ENCODE data around the gene KIAA0513. TPM values are rescaled to one million over a fixed set of nuclear protein-coding genes. Genes with fewer than 3 reads are reported as not detected.

The KIAA0513 gene
- polyA plus RNA-seq, 4 donors, result 3.6 to 6.6 (median 5.2) TPM

DNA sequence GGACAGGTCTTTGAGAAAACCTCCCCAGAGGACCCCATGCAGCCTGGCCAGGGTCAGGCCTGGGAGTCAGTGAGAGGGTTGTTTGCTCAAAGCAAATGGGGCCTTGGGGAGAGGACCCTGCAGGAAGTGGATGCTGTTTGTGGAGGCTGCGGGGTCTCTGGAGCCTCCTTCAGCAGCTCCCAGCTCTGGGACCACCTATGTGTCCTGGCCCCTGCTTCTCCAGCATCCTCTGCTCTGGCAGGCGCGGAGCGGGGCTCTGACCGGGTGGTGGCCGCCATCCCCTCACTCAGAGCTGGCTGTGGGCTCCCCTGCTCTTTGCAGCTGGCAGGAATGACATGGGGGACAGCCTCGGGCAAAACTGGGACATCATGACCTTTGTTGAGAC lies 114.5 kb downstream of the KIAA0513 start:
- DNase-seq (ENCODE audit: low read depth in 4 of 4, low spot score in 3 of 4), result no peak

DNA sequence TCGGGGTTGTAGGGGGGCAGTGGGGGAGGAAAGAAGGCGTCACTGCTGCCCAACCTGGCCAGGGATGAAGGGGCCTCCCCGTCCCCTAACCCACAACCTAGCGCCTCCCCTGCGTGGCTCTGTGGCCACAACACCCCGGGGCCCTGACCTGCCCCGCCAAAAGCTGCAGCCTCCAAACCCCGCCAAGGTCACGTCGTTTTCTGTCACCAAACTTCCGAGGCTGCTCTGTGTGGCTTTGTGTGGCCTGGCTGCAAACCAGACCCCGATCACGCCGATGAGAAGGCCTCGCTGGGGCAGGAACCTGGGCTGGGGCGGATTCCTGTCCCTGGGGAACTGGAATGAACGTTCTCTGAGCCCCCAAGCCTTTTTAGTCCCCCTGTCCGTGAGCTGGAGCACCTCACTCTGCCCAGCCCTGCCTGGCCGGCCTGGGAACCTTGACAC lies 115.2 kb downstream of the KIAA0513 start:
- no peak for DNase-seq (ENCODE audit: low read depth in 4 of 4, low spot score in 3 of 4)

Other genes with a start within 250 kb of the KIAA0513 start
- 1 to 10 TPM; 6.8 to 9.9 (median 8.9) TPM for gene CRISPLD2, start 207.8 kb upstream of the KIAA0513 start, polyA plus RNA-seq (ENCODE audit: insufficient read length in 4 of 4)
- 10 to 100 TPM; 48.9 to 60.2 (median 57.7) TPM for gene ZDHHC7, start 16.3 kb upstream of the KIAA0513 start, polyA plus RNA-seq (ENCODE audit: insufficient read length in 4 of 4)
- under 1 TPM in 3 of 4 donors, not detected in 1; 0.16 to 0.29 (median 0.18) TPM for gene CIBAR2, start 84.7 kb downstream of the KIAA0513 start, polyA plus RNA-seq (ENCODE audit: insufficient read length in 4 of 4)